Measurements from ENCODE around the gene EPHA1.

EPHA1 gene

GRCh38 chr7:143444063-143444782, 35.6 kb upstream of the EPHA1 start:
- POLR2A ChIA-PET (ENCODE audit: low non-redundant PET): no interaction called here
- no peak overlapping the region for H3K27ac ChIP-seq
- no peak for DNase-seq (ENCODE audit: low spot score)
- TF ChIP-seq CTCF (conservative IDR thresholded peaks at IDR 0.05; ENCODE audit: low read depth): no peak
- CTCF ChIA-PET: no interaction called here

- H3K27ac ChIP-seq: no peak within 1 kb of the TSS
- DNase-seq (ENCODE audit: low spot score): no peak
- ChIA-PET CTCF (no interaction called here), POLR2A (ENCODE audit: low non-redundant PET) (no interaction called here)
- no peak for TF ChIP-seq CTCF (conservative IDR thresholded peaks at IDR 0.05; ENCODE audit: low read depth)
Observed at GRCh38 chr7:143443153-143443552, 34.5 kb upstream of the EPHA1 start, which contains the start of gene TAS2R60. Gene TAS2R60 (plus strand): TSS chr7:143443453. CDS start chr7:143443453, 0 bp downstream.

- CTCF ChIA-PET: no interaction called here
- no peak for TF ChIP-seq CTCF (conservative IDR thresholded peaks at IDR 0.05; ENCODE audit: low read depth)
- POLR2A ChIA-PET (ENCODE audit: low non-redundant PET): no interaction called here
- H3K27ac ChIP-seq: no peak overlapping the region
- DNase-seq (ENCODE audit: low spot score): no peak
Observed at GRCh38 chr7:143439866-143440265, 31.2 kb upstream of the EPHA1 start.

- no peak for TF ChIP-seq CTCF (conservative IDR thresholded peaks at IDR 0.05; ENCODE audit: low read depth)
- no peak for DNase-seq (ENCODE audit: low spot score)
- H3K27ac ChIP-seq: 0 out of 2 replicates have a peak overlapping the region, but pooled peaks have one; percentile 6
- ChIA-PET CTCF (no interaction called here), POLR2A (ENCODE audit: low non-redundant PET) (no interaction called here)
Observed at GRCh38 chr7:143437578-143437977, 28.9 kb upstream of the EPHA1 start.

- no peak for DNase-seq (ENCODE audit: low spot score)
- POLR2A ChIA-PET (ENCODE audit: low non-redundant PET): no interaction called here
- no peak overlapping the region for H3K27ac ChIP-seq
- no peak for TF ChIP-seq CTCF (conservative IDR thresholded peaks at IDR 0.05; ENCODE audit: low read depth)
- CTCF ChIA-PET: no interaction called here
Observed at GRCh38 chr7:143436325-143436946, 27.8 kb upstream of the EPHA1 start.

GRCh38 chr7:143435266-143435665, 26.6 kb upstream of the EPHA1 start:
- ChIA-PET CTCF (no interaction called here), POLR2A (ENCODE audit: low non-redundant PET) (no interaction called here)
- DNase-seq (ENCODE audit: low spot score): no peak
- no peak for TF ChIP-seq CTCF (conservative IDR thresholded peaks at IDR 0.05; ENCODE audit: low read depth)
- peak overlapping the region; percentile 87 for H3K27ac ChIP-seq
